Bronchial epithelial cell (primary cell): ENCODE results near the gene TP53TG5. TPM values are rescaled to one million over a fixed set of nuclear protein-coding genes. Genes with fewer than 3 reads are reported as not detected.

Experiments used
- DNase-seq: peaks from one replicate; pipeline ENCODE4 v3.0.0-alpha.2; 2010; ENCODE audit warnings: low read depth
- FAIRE-seq: peaks from 2 replicates; lab custom pipeline; 2011; peaks lifted over from hg19 to GRCh38; lab: Jason Lieb, UNC
- H3K27me3 ChIP-seq: 2 replicates; pipeline ENCODE4 v1.5.1; 2011; ENCODE audit warnings: low read length; ENCODE audit not compliant: control insufficient read depth, insufficient read depth
- H3K36me3 ChIP-seq: 2 replicates; pipeline ENCODE4 v1.5.1; 2011; ENCODE audit warnings: low read length; ENCODE audit not compliant: control insufficient read depth, insufficient read depth
- H3K4me3 ChIP-seq: 2 replicates; pipeline ENCODE4 v1.5.1; 2011; ENCODE audit warnings: mild to moderate bottlenecking, low read depth, low read length, control low read depth
- total RNA-seq: library from RNA; depleted of rRNA; stranded (reverse); fragments of >200 nt; gene quantifications from 2 replicates; pipeline ENCODE4 v1.2.1, GENCODE V29; 2014
- TF ChIP-seq, protein P1 (sequence below): IDR thresholded peaks from 2 replicates; pipeline ENCODE4 v1.5.1; 2011; ENCODE audit warnings: mild to moderate bottlenecking, moderate library complexity, low read length, control low read depth, inconsistent platforms; ENCODE audit not compliant: insufficient read depth, severe bottlenecking

Gene TP53TG5
- total RNA-seq, 1 donor from 2014 or later = not detected

GRCh38 chr20:45400346-45401031 lies 22.4 kb upstream of the TP53TG5 start:
- H3K27me3 ChIP-seq = no peaks in the 10 kb centered on the region
- no peak for FAIRE-seq
- H3K4me3 ChIP-seq = no peak overlapping the region
- H3K36me3 ChIP-seq = no peaks in the 10 kb centered on the region
- TF ChIP-seq, protein P1, sequence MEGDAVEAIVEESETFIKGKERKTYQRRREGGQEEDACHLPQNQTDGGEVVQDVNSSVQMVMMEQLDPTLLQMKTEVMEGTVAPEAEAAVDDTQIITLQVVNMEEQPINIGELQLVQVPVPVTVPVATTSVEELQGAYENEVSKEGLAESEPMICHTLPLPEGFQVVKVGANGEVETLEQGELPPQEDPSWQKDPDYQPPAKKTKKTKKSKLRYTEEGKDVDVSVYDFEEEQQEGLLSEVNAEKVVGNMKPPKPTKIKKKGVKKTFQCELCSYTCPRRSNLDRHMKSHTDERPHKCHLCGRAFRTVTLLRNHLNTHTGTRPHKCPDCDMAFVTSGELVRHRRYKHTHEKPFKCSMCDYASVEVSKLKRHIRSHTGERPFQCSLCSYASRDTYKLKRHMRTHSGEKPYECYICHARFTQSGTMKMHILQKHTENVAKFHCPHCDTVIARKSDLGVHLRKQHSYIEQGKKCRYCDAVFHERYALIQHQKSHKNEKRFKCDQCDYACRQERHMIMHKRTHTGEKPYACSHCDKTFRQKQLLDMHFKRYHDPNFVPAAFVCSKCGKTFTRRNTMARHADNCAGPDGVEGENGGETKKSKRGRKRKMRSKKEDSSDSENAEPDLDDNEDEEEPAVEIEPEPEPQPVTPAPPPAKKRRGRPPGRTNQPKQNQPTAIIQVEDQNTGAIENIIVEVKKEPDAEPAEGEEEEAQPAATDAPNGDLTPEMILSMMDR = no peak
- no peak for DNase-seq

DNA sequence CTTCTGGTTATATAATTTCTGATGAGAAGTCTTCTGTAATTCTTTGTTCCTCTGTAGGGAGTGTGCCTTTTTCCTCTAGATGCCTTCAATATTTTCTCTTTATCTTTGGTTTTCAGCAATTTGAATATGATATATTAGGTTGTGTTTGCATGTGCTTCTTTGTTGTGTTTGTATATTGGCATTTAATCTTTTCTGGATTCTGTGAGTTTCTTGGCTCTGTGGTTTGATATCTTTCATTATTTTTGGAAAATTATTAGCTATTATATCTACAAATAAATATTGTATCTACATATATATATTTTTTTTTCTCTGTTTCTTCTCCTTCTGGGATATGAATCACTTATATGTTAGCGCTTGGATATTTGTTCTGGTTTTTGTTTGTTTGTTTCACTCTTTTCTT lies 20.9 kb upstream of the TP53TG5 start:
- H3K36me3 ChIP-seq = no peaks in the 10 kb centered on the region
- no peak overlapping the region for H3K4me3 ChIP-seq
- DNase-seq (no peak), FAIRE-seq (no peak)
- no peaks in the 10 kb centered on the region for H3K27me3 ChIP-seq
- TF ChIP-seq, protein P1 = no peak

- DNase-seq = no peak
- Histone ChIP-seq H3K27me3 (no peaks in the 10 kb centered on the region), H3K4me3 (no peak overlapping the region), H3K36me3 (no peaks in the 10 kb centered on the region)
- TF ChIP-seq, protein P1 = no peak
- no peak for FAIRE-seq
Observed at GRCh38 chr20:45395114-45395415, 16.9 kb upstream of the TP53TG5 start.

DNA sequence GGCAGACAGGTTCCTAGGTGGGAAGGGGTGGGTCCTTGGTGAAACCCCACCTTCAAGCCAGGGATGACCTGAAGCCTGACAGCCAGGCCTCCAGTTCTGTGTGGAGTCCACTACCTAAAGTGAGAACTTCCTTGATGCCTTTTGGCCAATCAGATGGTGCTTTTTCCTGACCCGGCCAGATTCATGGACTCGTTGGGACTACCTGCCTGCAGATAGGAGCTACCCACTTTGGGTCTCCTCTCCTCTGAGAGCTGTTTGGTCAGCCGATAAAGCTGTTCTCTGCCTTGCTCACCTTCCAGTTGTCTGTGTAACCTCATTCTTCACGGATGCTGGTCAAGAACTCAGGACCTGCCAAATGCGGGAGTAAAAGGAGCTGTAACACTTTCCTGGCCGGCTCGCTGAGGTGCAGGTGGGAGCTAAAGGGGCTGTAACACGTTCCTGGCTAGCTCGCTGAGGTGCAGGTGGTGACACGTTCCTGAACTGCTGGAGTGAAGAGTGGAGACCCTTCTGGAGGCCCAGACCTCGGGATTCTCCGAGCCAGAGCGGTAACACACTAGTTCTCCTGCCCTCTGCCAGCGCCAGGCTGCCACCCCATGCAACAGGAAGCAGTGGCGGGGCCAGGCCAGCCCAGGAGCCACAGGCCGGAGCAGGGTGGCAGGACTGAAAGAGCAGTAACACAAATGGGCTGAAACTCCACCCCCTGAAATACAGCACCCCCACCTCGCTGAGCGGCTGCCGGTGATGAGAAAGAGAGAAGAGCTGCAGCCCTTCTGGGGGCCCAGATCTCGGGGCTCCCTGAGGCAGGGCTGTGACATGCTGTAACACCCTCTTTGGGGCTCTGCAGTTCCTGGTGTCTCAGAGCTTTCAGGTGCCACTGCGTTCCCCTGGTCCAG lies 16.3 kb upstream of the TP53TG5 start:
- FAIRE-seq (peak; percentile 47), DNase-seq (no peak)
- Histone ChIP-seq H3K36me3 (no peaks in the 10 kb centered on the region), H3K27me3 (no peaks in the 10 kb centered on the region), H3K4me3 (no peak overlapping the region)
- TF ChIP-seq, protein P1 = no peak

- no peaks in the 10 kb centered on the region for H3K36me3 ChIP-seq
- no peaks in the 10 kb centered on the region for H3K27me3 ChIP-seq
- TF ChIP-seq, protein P1 = peak; percentile 28
- DNase-seq (no peak), FAIRE-seq (no peak)
- H3K4me3 ChIP-seq = no peak overlapping the region
Observed at GRCh38 chr20:45392733-45393132, 14.6 kb upstream of the TP53TG5 start.
